CD4-positive, alpha-beta T cell treated with Interleukin-15 for 4 hours (primary cell): ENCODE results near the gene GID8.
A peak's percentile ranks its signal among the peaks of the same experiment; 100 is the strongest.

Source experiments
- DNase-seq: peaks from one replicate; pipeline ENCODE4 v3.0.0-alpha.2; 2020; ENCODE audit warnings: low spot score

Gene GID8

GRCh38 chr20:62902926-62903615 lies 34.9 kb upstream of the GID8 start:
- no peak for DNase-seq

GRCh38 chr20:62905536-62906117 lies 32.3 kb upstream of the GID8 start:
- DNase-seq: no peak

- DNase-seq: no peak
Measured at GRCh38 chr20:62906209-62906608, 31.7 kb upstream of the GID8 start.

- DNase-seq: no peak
Measured at GRCh38 chr20:62906647-62907375, 31.1 kb upstream of the GID8 start.

GRCh38 chr20:62907384-62908317 lies 30.3 kb upstream of the GID8 start:
- DNase-seq: no peak

- no peak for DNase-seq
Measured at GRCh38 chr20:62908971-62909791, 28.8 kb upstream of the GID8 start.

- DNase-seq: no peak
Measured at GRCh38 chr20:62910217-62910766, 27.7 kb upstream of the GID8 start.

GRCh38 chr20:62910777-62911497 lies 27.0 kb upstream of the GID8 start:
- DNase-seq: no peak

- no peak for DNase-seq
Measured at GRCh38 chr20:62911701-62912280, 26.2 kb upstream of the GID8 start.

GRCh38 chr20:62913043-62913630 lies 24.8 kb upstream of the GID8 start:
- DNase-seq: no peak

- DNase-seq: no peak
Measured at GRCh38 chr20:62914436-62914835, 23.5 kb upstream of the GID8 start.

- DNase-seq: no peak
Measured at GRCh38 chr20:62914970-62915457, 22.9 kb upstream of the GID8 start.

GRCh38 chr20:62916703-62917476 lies 21.1 kb upstream of the GID8 start:
- no peak for DNase-seq

- DNase-seq: no peak
Measured at GRCh38 chr20:62917720-62918119, 20.2 kb upstream of the GID8 start.

- DNase-seq: peak; percentile 60
Measured at GRCh38 chr20:62918147-62918546, 19.8 kb upstream of the GID8 start.

- peak; percentile 55 for DNase-seq
Measured at GRCh38 chr20:62918831-62919230, 19.1 kb upstream of the GID8 start.

GRCh38 chr20:62920039-62920645 lies 17.8 kb upstream of the GID8 start:
- DNase-seq: no peak

- peak; percentile 69 for DNase-seq
Measured at GRCh38 chr20:62921119-62921687, 16.7 kb upstream of the GID8 start.
